Activated CD4-positive, alpha-beta T cell treated with anti-CD3 and anti-CD28 coated beads for 1 hour (primary cell): ENCODE measurements around the gene KCNF1.

Experiments
- DNase-seq: peaks from one replicate; pipeline ENCODE4 v3.0.0-alpha.2; 2020

Gene KCNF1, protein sequence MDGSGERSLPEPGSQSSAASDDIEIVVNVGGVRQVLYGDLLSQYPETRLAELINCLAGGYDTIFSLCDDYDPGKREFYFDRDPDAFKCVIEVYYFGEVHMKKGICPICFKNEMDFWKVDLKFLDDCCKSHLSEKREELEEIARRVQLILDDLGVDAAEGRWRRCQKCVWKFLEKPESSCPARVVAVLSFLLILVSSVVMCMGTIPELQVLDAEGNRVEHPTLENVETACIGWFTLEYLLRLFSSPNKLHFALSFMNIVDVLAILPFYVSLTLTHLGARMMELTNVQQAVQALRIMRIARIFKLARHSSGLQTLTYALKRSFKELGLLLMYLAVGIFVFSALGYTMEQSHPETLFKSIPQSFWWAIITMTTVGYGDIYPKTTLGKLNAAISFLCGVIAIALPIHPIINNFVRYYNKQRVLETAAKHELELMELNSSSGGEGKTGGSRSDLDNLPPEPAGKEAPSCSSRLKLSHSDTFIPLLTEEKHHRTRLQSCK

GRCh38 chr2:10911291-10912075 lies at the start of gene KCNF1:
Gene KCNF1 (plus strand): TSS chr2:10911934. CDS start chr2:10912427, 493 bp downstream.
- DNase-seq = no peak

DNA sequence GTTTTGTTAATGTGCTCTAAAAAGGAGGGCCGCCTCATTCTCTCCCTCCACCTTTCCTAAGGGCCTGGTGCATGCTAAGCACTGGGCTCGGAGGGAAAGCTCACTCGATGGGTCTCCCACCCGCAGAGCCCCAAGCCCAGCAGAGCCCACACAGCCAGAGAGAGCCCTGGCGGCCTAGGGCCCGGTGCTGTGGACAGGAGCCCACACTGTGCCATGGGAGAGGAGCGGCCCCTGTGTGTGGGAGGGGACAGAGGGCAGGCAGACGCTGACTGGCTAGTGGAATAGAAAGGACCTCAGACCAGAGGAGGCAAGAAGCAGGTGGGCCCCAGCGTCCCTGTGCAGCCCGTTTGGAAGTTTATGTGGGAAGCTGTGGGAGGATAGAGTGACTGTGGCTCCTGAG lies 49.4 kb upstream of the KCNF1 start:
- no peak for DNase-seq

DNA sequence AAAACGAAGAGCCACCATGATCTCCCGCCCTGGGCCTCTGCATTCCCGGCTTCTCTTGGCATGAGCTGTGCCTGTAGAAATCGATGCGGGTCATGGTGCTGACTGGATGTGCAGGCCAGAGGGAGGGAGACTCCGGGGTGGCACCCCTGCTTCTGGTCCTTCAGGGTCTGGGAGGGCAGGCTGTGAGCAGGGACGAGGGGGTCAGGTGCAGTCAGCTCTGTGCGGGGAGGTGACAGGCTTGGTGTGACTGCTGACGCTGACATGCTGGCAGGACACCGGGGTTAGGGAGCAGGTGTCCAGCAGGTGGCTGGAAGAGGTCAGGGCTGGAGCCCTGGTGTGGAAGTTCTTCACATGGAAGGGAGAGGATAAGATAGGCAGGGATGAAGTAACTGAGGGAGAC lies 48.7 kb upstream of the KCNF1 start:
- DNase-seq = no peak

- DNase-seq = no peak
Measured at GRCh38 chr2:10863837-10864236, 47.9 kb upstream of the KCNF1 start.

GRCh38 chr2:10864251-10864650 lies 47.5 kb upstream of the KCNF1 start:
- DNase-seq = no peak

DNA sequence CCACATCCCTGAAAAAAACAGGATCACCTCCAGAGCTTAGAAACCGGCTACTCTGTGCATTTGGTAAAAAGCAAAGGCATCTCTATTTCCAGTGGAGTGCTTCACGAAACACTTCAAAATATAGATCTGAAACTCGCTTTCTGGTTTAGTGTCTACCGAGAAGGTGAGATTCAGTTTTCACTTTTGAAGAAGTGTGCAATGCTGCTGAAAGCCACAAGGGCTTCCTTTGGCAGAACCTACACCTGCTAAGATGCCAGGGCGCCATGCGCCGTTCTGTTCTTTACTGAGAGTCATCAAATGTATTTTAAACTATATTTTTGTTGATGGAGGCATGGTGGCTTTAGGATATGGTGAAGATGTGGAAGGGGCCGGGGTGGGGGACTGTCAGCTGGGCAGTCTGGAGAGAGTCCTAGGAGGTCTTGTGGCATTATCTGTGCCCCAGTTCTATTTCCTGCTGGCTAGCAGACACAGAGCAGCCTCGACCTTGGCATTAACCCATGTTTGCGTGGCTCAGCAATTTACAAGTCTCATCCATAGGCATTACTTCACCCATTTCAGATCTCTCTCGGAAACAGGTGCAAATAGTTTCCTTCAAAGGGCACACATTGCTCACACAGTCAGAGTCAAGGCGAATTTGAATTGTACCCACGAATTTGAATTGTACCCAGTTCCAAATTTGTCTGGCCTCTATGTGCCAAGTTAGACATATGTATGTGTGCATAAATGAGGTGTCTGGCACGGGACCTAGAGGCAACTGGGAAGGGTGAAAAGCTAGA lies 46.7 kb upstream of the KCNF1 start:
- no peak for DNase-seq

DNA sequence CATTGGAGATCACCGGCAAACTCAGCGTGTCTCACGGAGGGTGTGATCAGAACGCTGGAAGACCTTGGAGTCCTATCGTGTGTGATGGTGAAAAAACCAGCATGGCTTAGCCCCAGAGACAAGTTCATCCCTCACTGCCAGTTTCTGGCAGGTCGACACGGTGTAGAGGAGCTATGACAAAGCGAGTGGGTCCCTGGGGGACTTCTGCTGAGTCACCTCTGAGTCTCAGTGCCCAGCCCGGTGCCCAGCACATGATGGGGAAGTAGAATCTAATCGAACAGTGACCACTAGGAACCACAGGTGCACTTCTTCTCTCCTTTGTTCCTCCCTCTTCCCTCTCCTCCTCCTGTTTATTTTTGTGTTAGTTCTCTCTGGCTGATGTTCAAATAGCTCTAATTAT lies 45.9 kb upstream of the KCNF1 start:
- DNase-seq = no peak

DNA sequence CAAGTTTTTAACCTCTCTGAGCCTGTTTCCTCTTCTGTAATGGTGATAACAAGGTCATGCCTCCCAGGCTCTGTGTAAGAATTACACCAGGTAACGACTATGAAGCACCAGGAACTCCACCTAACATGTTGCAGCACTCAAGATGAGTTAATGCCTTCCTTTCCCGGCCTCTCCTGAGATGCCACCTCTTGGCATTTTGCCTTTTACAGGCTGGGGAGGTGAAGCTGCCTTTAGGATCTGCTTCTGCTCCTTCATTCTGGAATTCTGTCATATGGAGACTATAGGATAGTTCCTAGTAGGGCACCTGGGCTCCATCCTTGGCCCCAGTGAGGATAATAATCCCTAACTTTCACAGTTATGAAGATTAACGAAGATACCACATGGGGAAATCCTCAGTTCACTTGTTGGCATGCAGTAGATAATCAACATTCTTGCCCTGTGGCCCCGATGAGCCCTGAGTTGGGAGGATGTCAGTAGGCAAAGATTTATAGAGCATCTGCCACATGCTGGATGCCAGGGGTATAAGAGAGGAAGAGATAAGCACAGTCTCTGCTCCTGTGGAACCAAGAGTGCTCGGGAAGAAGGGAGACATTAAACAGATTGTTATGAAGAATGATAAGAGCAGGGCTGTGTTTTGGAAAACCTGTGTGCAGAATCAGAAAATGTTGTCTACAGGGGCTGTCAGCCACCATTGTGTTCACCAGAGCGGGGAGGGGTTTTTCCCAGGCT lies 43.9 kb upstream of the KCNF1 start:
- no peak for DNase-seq

- DNase-seq = no peak
Measured at GRCh38 chr2:10868465-10869314, 43.0 kb upstream of the KCNF1 start.

DNA sequence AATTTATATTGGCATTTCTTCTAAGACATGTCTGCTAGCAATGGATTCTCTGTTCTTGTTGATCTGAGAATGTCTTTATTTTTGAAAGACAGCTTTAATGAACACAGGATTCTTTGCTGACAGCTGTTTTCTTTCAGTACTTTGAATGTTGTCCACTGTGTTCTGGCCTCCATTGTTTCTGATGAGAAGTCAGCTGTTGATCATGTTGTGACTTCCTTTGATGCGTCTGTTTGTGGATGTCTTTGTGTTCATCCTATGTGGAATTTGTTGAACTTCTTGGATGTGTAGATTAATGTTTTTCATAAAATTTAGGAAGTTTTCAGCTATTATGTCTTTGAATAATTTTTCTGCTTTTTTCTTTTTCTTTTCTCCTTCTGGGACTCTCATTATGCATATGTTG lies 39.8 kb upstream of the KCNF1 start:
- DNase-seq = no peak

DNA sequence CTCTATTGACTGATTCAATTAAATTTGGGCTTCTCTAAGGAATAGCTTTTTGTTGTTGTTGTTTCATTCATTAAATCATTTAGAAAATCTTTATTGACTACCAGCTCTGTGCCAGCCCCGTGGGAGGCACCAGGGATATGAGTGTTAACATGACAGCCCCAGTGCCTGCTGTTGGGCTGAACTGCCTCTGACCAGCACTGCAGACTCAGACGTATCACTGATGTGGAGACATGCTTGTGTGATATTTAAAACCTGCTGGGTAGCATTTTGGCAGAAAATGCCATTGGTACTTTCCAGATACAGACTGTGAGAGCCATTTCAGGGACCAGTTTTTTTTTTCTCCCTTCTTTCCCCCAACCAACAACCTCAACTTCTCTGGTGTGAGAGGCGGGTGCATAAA lies 38.6 kb upstream of the KCNF1 start:
- no peak for DNase-seq

GRCh38 chr2:10873790-10874437 lies 37.8 kb upstream of the KCNF1 start:
- no peak for DNase-seq

DNA sequence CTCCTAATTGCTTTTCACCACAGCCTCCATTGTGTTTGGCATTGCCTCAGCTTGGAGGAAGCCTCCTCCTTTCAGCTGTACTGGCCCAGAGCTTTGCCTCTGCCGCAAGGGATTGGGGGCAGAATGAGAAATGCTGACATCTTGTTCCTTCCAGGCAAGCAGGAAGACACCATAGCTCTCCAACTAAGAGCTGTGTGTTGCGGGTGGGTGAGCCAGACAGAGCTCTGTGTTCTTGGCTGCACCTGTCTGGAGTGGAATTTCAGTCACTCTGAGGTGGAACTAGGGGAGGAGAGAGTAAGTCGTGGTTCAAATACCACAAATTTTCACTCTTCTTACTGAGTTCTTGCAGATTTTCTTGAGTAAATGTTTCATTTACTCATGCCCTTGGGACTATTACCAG lies 36.6 kb upstream of the KCNF1 start:
- DNase-seq = no peak

GRCh38 chr2:10876394-10876793 lies 35.3 kb upstream of the KCNF1 start:
- no peak for DNase-seq

GRCh38 chr2:10876963-10877362 lies 34.8 kb upstream of the KCNF1 start:
- no peak for DNase-seq

GRCh38 chr2:10877651-10878111 lies 34.1 kb upstream of the KCNF1 start:
- no peak for DNase-seq

DNA sequence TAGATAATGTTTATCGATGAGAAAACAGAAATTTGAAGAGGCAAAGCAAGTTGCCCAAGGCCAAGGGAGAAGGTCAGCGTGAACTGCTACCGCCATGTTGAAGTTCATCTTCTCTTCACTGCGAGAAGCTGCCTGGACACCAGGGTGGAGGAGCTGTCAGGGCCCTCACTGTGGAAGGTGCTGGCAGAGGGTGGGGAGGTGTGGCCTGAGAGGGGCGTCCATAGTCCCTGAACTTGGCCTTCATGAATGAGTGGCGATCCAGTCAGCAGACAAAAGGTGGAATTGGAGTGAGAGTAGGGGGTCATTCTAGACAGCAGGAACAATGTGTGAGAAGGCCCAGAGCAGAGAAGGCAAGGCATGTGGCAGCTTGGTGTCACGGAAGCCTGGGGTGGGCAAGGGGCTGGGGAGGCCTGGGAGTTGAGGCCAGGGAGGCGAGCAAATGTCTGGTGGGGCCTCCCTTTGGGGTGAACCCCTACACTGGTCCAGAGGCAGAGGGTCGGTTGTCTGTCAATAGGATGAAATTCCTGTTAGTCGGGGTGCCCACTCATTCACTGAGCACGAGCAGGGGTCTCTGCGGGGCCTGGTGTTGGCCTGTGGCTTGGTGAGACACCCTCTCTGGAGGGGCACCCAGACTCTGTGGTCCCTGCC lies 33.3 kb upstream of the KCNF1 start:
- DNase-seq = no peak

DNA sequence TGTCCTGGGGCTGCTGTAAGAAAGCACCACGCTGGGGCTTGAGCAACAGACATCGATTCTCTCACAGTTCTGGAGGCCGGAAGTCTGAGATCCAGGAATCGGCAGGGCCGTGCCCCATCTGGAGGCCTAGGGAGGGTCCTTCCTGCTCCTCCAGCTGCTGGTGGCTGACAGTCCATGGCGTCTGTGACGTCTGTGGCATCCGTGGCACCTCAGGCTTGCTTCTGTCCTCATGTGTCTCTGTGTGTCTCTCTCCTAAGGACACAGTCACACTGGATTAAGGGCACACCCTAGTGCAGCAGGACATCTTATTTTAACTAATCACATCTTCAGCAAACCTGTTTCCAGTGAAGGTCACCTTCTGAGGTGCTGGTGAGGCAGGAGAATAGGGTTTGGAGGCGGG lies 32.6 kb upstream of the KCNF1 start:
- DNase-seq = no peak

GRCh38 chr2:10879624-10880585 lies 31.8 kb upstream of the KCNF1 start:
- DNase-seq = no peak
